Sigmoid colon (tissue), 7 donors: ENCODE measurements around the gene RAB5A. TPM values are rescaled to one million over a fixed set of nuclear protein-coding genes. Genes with fewer than 3 reads are reported as not detected.
"Not testable (repeated sequence)": the region's sequence is repeated elsewhere in the genome, so short reads cannot be mapped to it uniquely, and the experiment has no call there.

ENCODE experiments used
- DNase-seq: peaks from one replicate; pipeline ENCODE4 v3.0.0-alpha.2; 2019
- H3K27ac ChIP-seq, 4 donors: fragments of 200-600 bp; sonication (generic); one replicate each; pipeline ENCODE4 v1.5.1; 2016 to 2019; ENCODE audit warnings: mild to moderate bottlenecking in 1 of 4
- H3K27me3 ChIP-seq, 3 donors: fragments of 200-600 bp; sonication (generic); one replicate each; pipeline ENCODE4 v1.5.1; 2019; ENCODE audit warnings: mild to moderate bottlenecking in 1 of 3
- H3K36me3 ChIP-seq, 4 donors: fragments of 200-600 bp; sonication (generic); one replicate each; pipeline ENCODE4 v1.5.1; 2016 to 2019
- H3K4me1 ChIP-seq, 4 donors: fragments of 200-600 bp; sonication (generic); one replicate each; pipeline ENCODE4 v1.5.1; 2017 to 2019
- H3K4me3 ChIP-seq, 4 donors: fragments of 200-600 bp; sonication (generic); one replicate each; pipeline ENCODE4 v1.5.1; 2017 to 2019; ENCODE audit warnings: mild to moderate bottlenecking in 2 of 4, moderate library complexity in 1 of 4
- H3K9me3 ChIP-seq, 4 donors: fragments of 200-600 bp in 3 of 4; sonication (generic) in 3 of 4; one replicate each; pipeline versions ENCODE4 v1.5.1 to v1.6.1; 2013 to 2019
- CTCF ChIP-seq, 4 experiments: fragments of 450-650 bp in 3 of 4; fragments of 200-600 bp in 1 of 4; IDR thresholded peaks; one replicate each; pipeline ENCODE4 v1.5.1; 2016 to 2019; ENCODE audit warnings: antibody characterized with exemption in 4 of 4, mild to moderate bottlenecking in 3 of 4, moderate library complexity in 2 of 4
- EP300 ChIP-seq, 4 donors: sonication (generic); formaldehyde crosslinking; IDR thresholded peaks; one replicate each; pipeline ENCODE4 v1.6.1; 2017; ENCODE audit warnings: antibody characterized with exemption in 4 of 4
- POLR2A ChIP-seq, 2 donors: fragments of 450-650 bp; IDR thresholded peaks; one replicate each; pipeline ENCODE4 v1.6.1; 2016; ENCODE audit warnings: antibody characterized with exemption in 2 of 2, mild to moderate bottlenecking in 2 of 2, moderate library complexity in 2 of 2
- POLR2AphosphoS5 ChIP-seq, 4 donors: sonication (generic); formaldehyde crosslinking; IDR thresholded peaks; one replicate each; pipeline ENCODE4 v1.6.1; 2017; ENCODE audit warnings: antibody characterized with exemption in 4 of 4
- WGBS, 2 donors: extraction: QIAGEN DNeasy Blood & Tissue Kit; methylation state at CpG; one replicate each; pipeline ENCODE4 v1.1.7; 2013; 5-methylcytosine and 5-hydroxymethylcytosine counted together
- intact Hi-C: fragments of 100-400 bp; cut with DNase I; formaldehyde crosslinking; loops from one replicate; pipeline ENCODE4 v1.15.1; 2023
- polyA plus RNA-seq, 3 donors: library from polyadenylated mRNA; stranded (reverse); fragments of 200-250 nt; gene quantifications; one replicate each; pipeline ENCODE4 v1.2.3, GENCODE V29; 2013
- total RNA-seq, 4 donors: library from RNA; depleted of rRNA; stranded (reverse); fragments of >200 nt; gene quantifications; one replicate each; pipeline ENCODE4 v1.1.0, GENCODE V29; 2016
- donor health status: healthy with polysubstance abuse.
- donor health status: Bipolar disorder and iron deficiency.
- donor health status: healthy.

RAB5A gene
- total and polyA plus RNA-seq, 7 donors: 28.0 to 65.3 (median 61.4) TPM

DNA sequence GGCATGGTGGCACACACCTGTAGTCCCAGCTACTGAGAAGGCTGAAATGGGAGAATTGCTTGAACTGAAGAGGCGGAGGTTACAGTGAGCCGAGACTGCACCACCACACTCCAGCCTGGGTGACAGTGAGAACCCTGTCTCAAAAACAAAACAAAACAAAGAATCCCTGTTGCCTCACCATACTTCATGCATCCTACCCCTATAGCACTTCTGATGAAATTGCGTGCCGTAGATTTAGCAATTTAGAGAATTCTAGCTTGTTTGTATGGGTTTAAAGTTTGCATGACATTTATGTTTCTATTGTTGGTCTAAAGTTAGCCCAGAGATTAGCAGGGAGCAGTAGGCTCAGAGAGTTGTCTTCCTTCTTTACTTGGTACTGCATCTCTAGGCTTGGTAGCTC lies 7.8 kb downstream of the RAB5A start:
- 92 to 93% methylated on average over 4 of the region's 4 CpGs for WGBS, 2 donors
- no peaks in the 10 kb centered on the region for H3K9me3 ChIP-seq
- peaks cover 0 to 51% (median 2%) of the 10 kb centered on the region in 4 donors for H3K36me3 ChIP-seq
- no peak for DNase-seq
- H3K27ac ChIP-seq: no peak overlapping the region
- H3K4me3 ChIP-seq: no peak overlapping the region
- H3K4me1 ChIP-seq: peaks cover 0 to 56% (median 16%) of the 10 kb centered on the region in 4 donors
- no peaks in the 10 kb centered on the region for H3K27me3 ChIP-seq
- intact Hi-C loops: loop anchor here (5.0 kb wide), 1 partner anchor 68 kb away; no protein-coding TSS in a partner anchor
- no peak for TF ChIP-seq POLR2AphosphoS5 (IDR thresholded peaks at IDR 0.05)
- TF ChIP-seq POLR2A (IDR thresholded peaks at IDR 0.05): no peak
- no peak for TF ChIP-seq EP300 (IDR thresholded peaks at IDR 0.05)
- no peak for TF ChIP-seq CTCF (IDR thresholded peaks at IDR 0.05)

DNA sequence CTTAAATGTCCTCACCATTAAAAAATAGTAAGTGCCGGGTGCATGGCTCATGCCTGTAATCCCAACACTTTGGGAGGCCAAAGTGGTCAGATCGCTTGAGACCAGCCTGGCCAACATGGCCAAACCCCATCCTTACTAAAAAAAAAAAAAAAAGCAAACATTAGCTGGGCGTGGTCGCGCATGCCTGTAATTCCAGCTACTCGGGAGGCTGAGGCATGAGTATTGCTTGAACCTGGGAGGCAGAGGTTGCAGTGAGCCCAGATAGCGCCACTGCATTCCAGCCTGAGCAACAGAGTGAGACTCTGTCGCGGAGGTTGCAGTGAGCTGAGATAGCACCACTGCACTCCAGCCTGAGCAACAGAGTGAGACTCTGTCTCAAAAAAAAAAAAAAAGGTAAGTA lies 10.5 kb downstream of the RAB5A start:
- DNase-seq, H3K27ac ChIP-seq, intact Hi-C loops, H3K9me3 ChIP-seq, H3K4me3 ChIP-seq, H3K27me3 ChIP-seq: not testable (repeated sequence)
- WGBS, 2 donors: 86 to 91% methylated on average over 9 of the region's 9 CpGs
- Histone ChIP-seq H3K4me1 (peaks cover 0 to 39% (median 14%) of the 10 kb centered on the region in 4 donors), H3K36me3 (peaks cover 0 to 40% (median 2%) of the 10 kb centered on the region in 4 donors)

DNA sequence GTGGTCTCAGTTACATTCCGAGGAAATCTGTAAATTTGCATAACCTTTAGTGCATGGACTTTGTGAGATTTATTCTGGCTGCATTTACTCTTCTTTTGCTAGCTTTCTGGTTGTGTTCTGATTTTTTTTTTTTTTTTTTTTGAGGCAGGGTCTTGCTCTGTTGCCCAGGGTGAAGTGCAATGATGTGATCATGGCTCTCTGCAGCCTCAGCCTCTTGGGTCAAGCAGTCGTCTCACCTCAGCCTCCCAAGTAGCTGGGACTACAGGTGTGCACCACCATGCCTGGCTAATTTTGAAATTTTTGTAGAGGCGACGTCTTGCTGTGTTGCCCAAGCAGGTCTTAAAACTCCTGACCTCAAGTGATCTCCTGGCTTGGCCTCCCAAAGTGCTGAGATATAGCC lies 12.6 kb downstream of the RAB5A start:
- H3K4me3 ChIP-seq: no peak overlapping the region
- H3K27me3 ChIP-seq: no peaks in the 10 kb centered on the region
- H3K9me3 ChIP-seq: no peaks in the 10 kb centered on the region
- 72% methylated on average over 4 of the region's 4 CpGs for WGBS, 2 donors
- DNase-seq: no peak
- peaks cover 0 to 18% (median 2%) of the 10 kb centered on the region in 4 donors for H3K36me3 ChIP-seq
- H3K4me1 ChIP-seq: peaks cover 0 to 30% (median 17%) of the 10 kb centered on the region in 4 donors
- no peak overlapping the region for H3K27ac ChIP-seq
- TF ChIP-seq CTCF (IDR thresholded peaks at IDR 0.05) (no peak), POLR2AphosphoS5 (IDR thresholded peaks at IDR 0.05) (no peak), EP300 (IDR thresholded peaks at IDR 0.05) (no peak), POLR2A (IDR thresholded peaks at IDR 0.05) (no peak)
- intact Hi-C loops: no loop called here

DNA sequence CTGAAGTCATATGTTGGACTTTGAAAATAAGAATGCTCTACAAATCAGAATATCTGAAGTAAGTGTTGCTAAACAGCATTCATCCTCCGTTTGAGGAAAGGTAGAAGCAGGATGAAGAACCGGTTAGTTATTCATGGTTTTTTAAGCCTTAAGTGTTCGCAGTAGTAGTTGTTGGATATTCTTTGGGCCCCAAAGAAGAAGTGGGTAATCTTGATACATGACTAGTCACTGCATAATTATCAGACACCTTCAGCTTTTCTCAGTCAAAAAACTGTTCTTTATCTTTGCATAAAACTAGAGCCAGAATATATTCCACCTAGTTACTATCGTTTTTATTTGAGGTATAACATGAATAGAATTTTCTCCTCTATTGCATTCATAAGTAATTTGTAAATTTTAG lies 13.8 kb downstream of the RAB5A start:
- no peak for DNase-seq
- Histone ChIP-seq H3K27me3 (no peaks in the 10 kb centered on the region), H3K9me3 (no peaks in the 10 kb centered on the region), H3K36me3 (peaks cover 0 to 8% (median 0%) of the 10 kb centered on the region in 4 donors), H3K27ac (no peak overlapping the region), H3K4me3 (no peak overlapping the region), H3K4me1 (peaks cover 0 to 27% (median 15%) of the 10 kb centered on the region in 4 donors)
- 79 to 86% methylated on average over 4 of the region's 4 CpGs for WGBS, 2 donors
- no peak for TF ChIP-seq EP300 (IDR thresholded peaks at IDR 0.05)
- TF ChIP-seq POLR2AphosphoS5 (IDR thresholded peaks at IDR 0.05): no peak
- TF ChIP-seq POLR2A (IDR thresholded peaks at IDR 0.05): no peak
- no peak for TF ChIP-seq CTCF (IDR thresholded peaks at IDR 0.05)
- intact Hi-C loops: no loop called here

DNA sequence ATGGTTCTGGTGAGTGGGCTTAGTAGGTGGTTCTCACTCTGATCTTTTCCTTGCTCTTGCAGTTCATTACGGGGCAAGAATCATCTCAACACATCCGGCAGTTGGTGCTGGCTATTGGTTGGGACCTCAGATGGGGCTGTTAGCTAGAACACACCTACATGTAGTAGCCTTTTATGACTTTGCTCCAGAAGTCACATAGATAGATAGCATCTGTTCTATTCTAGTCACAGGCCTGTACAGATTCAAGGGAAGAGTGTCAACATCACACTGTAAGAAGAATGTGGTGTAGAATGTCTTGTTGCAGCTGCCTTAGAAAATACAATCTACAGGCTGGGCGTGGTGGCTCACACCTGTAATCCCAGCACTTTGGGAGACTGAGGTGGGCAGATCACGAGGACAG lies 15.1 kb downstream of the RAB5A start:
- peaks cover 0 to 15% (median 7%) of the 10 kb centered on the region in 4 donors for H3K4me1 ChIP-seq
- WGBS, 2 donors: 47 to 82% methylated on average over 4 of the region's 4 CpGs
- H3K36me3 ChIP-seq: peaks cover 0 to 3% (median 0%) of the 10 kb centered on the region in 4 donors
- no peaks in the 10 kb centered on the region for H3K27me3 ChIP-seq
- DNase-seq: no peak
- H3K27ac ChIP-seq: no peak overlapping the region
- no peak for TF ChIP-seq CTCF (IDR thresholded peaks at IDR 0.05)
- no peak for TF ChIP-seq POLR2A (IDR thresholded peaks at IDR 0.05)
- no peak for TF ChIP-seq EP300 (IDR thresholded peaks at IDR 0.05)
- TF ChIP-seq POLR2AphosphoS5 (IDR thresholded peaks at IDR 0.05): no peak
- H3K9me3 ChIP-seq: no peaks in the 10 kb centered on the region
- intact Hi-C loops: no loop called here
- H3K4me3 ChIP-seq: no peak overlapping the region
